ENCODE results near the gene GAB2.

DNA sequence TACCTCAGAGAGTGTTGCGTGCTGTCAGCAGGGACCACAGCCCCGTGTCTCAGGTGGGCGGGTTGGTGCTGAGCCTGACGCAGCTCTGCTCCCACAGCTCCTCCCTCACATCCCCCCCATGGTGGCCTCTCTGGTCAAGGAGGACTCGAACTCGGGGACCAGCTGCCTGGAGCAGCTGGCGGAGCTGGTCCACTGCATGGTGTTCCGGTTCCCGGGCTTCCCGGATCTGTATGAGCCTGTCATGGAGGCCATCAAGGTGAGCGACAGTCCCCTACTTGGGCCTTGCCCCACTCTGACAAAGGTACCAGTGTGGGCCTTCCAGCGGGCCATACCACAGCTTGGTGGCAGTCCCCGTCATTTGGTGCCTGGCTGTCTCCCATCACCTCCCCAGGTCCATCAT is 217.1 kb downstream of the GAB2 start:
- TF ChIP-seq CTCF (IDR thresholded peaks at IDR 0.05) (no peak), POLR2A (IDR thresholded peaks at IDR 0.05; ENCODE audit: low read depth) (no peak), POLR2AphosphoS5 (IDR thresholded peaks at IDR 0.05) (no peak), EP300 (IDR thresholded peaks at IDR 0.05) (no peak)
